H1 (cell line): ENCODE results near the gene CFAP20. TPM values are rescaled to one million over a fixed set of nuclear protein-coding genes. Genes with fewer than 3 reads are reported as not detected.

Source experiments
- CTCF ChIA-PET: fragments of 300-600 bp; sonication (Branson Sonifier 250); formaldehyde crosslinking; loops from one replicate; lab custom pipeline; 2021; ENCODE audit not compliant: partially characterized antibody; lab: Charles Lee
- POLR2A ChIA-PET: fragments of 300-600 bp; sonication (Branson Sonifier 250); formaldehyde crosslinking; loops from one replicate; lab custom pipeline; 2021; ENCODE audit warnings: inconsistent platforms; ENCODE audit not compliant: partially characterized antibody; lab: Charles Lee
- DNase-seq, 2 experiments: peaks; one replicate each; pipeline versions ENCODE4 v3.0.0 to v3.0.0-alpha.2; 2010 to 2022; ENCODE audit warnings: low spot score in 2 of 2, low read depth in 1 of 2, mixed read lengths in 1 of 2
- FAIRE-seq: peaks from 2 replicates; lab custom pipeline; 2011; peaks lifted over from hg19 to GRCh38; lab: Jason Lieb, UNC
- H2AFZ ChIP-seq: 2 replicates; pipeline ENCODE4 v1.8.1; 2012; ENCODE audit warnings: low read length, inconsistent platforms
- H2AK5ac ChIP-seq: 2 replicates; pipeline ENCODE4 v1.6.1; 2013; ENCODE audit warnings: low read depth, low read length
- H2BK120ac ChIP-seq: replicated peaks from 2 replicates; pipeline ENCODE3; 2013; ENCODE audit warnings: low read depth, low read length, inconsistent platforms
- H2BK12ac ChIP-seq: 2 replicates; pipeline ENCODE4 v1.6.1; 2013; ENCODE audit warnings: low read depth, low read length
- H2BK15ac ChIP-seq: 2 replicates; pipeline ENCODE4 v1.6.1; 2013; ENCODE audit warnings: low read length
- H2BK20ac ChIP-seq: 2 replicates; pipeline ENCODE4 v1.6.1; 2013; ENCODE audit warnings: low read length
- H2BK5ac ChIP-seq: 2 replicates; pipeline ENCODE4 v1.6.1; 2013; ENCODE audit warnings: low read depth, low read length
- H3K14ac ChIP-seq: 2 replicates; pipeline ENCODE4 v1.6.1; 2013; ENCODE audit warnings: inconsistent platforms; ENCODE audit not compliant: insufficient read length
- H3K18ac ChIP-seq: 2 replicates; pipeline ENCODE4 v1.6.1; 2013; ENCODE audit warnings: low read length; ENCODE audit errors: extremely low read depth
- H3K23ac ChIP-seq: 2 replicates; pipeline ENCODE4 v1.6.1; 2013; ENCODE audit warnings: inconsistent platforms; ENCODE audit not compliant: insufficient read length
- H3K23me2 ChIP-seq: 2 replicates; pipeline ENCODE4 v1.6.1; 2013; ENCODE audit warnings: low read depth, low read length
- H3K27ac ChIP-seq: 2 replicates; pipeline ENCODE4 v1.6.1; 2011; ENCODE audit warnings: low read depth, low read length, inconsistent platforms
- H3K27me3 ChIP-seq, 4 experiments: replicated peaks in 1 of 4; 1 replicate in 1 of 4; 2 replicates in 3 of 4; pipeline versions ENCODE4 v1.6.1 to v1.8.1; 2011 to 2013; ENCODE audit warnings: low read length in 3 of 4, mild to moderate bottlenecking in 3 of 4, inconsistent platforms in 2 of 4, mixed read lengths in 2 of 4, moderate library complexity in 1 of 4; ENCODE audit not compliant: control insufficient read depth in 3 of 4, insufficient read depth in 3 of 4; ENCODE audit errors: extremely low read depth in 1 of 4
- H3K36me3 ChIP-seq, 4 experiments: 2 replicates each; pipeline versions ENCODE4 v1.6.1 to v1.8.1; 2011 to 2013; ENCODE audit warnings: mild to moderate bottlenecking in 4 of 4, low read length in 3 of 4, moderate library complexity in 2 of 4, control low read depth in 1 of 4, inconsistent platforms in 1 of 4; ENCODE audit not compliant: insufficient read depth in 4 of 4, control insufficient read depth in 2 of 4
- H3K4ac ChIP-seq: replicated peaks from 2 replicates; pipeline ENCODE3; 2013; ENCODE audit warnings: low read length, low read depth, mixed read lengths, inconsistent platforms; ENCODE audit not compliant: insufficient read length
- H3K4me1 ChIP-seq, 4 experiments: replicated peaks in 1 of 4; 1 replicate in 1 of 4; 2 replicates in 3 of 4; pipeline versions ENCODE4 v1.6.1 to v1.8.1; 2011 to 2013; ENCODE audit warnings: low read length in 3 of 4, inconsistent platforms in 2 of 4, mixed read lengths in 1 of 4; ENCODE audit not compliant: insufficient read depth in 4 of 4, control insufficient read depth in 3 of 4
- H3K4me2 ChIP-seq, 2 experiments: 2 replicates each; pipeline versions ENCODE4 v1.6.1 to v1.8.1; 2011 to 2013; ENCODE audit warnings: low read depth in 2 of 2, low read length in 2 of 2, control low read depth in 1 of 2, inconsistent platforms in 1 of 2, mild to moderate bottlenecking in 1 of 2; ENCODE audit not compliant: insufficient read depth in 1 of 2
- H3K4me3 ChIP-seq, 4 experiments: fragments of 200-600, 300-600 bp in 1 of 4; sonication (generic), shearing (Covaris generic), sonication (Bioruptor Twin) in 1 of 4; 2 replicates each; pipeline versions ENCODE4 v1.5.1 to v1.8.1; 2011 to 2016; ENCODE audit warnings: low read length in 4 of 4, low read depth in 3 of 4, control low read depth in 2 of 4, inconsistent platforms in 2 of 4, mild to moderate bottlenecking in 2 of 4, mixed read lengths in 1 of 4, moderate library complexity in 1 of 4; ENCODE audit not compliant: insufficient read depth in 2 of 4; ENCODE audit errors: extremely low read depth in 1 of 4
- H3K56ac ChIP-seq: replicated peaks from 2 replicates; pipeline ENCODE3; 2013; ENCODE audit warnings: low read depth, mild to moderate bottlenecking, mixed read lengths, low read length, inconsistent platforms; ENCODE audit not compliant: insufficient read length
- H3K79me1 ChIP-seq: 2 replicates; pipeline ENCODE4 v1.6.1; 2013; ENCODE audit warnings: low read depth, low read length, control low read depth
- H3K79me2 ChIP-seq, 2 experiments: 2 replicates each; pipeline versions ENCODE4 v1.6.1 to v1.8.1; 2012 to 2013; ENCODE audit warnings: low read length in 2 of 2, mild to moderate bottlenecking in 2 of 2, inconsistent platforms in 1 of 2; ENCODE audit not compliant: insufficient read depth in 2 of 2, control insufficient read depth in 1 of 2
- H3K9ac ChIP-seq, 4 experiments: replicated peaks in 1 of 4; 1 replicate in 1 of 4; 2 replicates in 3 of 4; pipeline versions ENCODE4 v1.6.1 to v1.8.1; 2011 to 2013; ENCODE audit warnings: low read depth in 3 of 4, low read length in 3 of 4, control low read depth in 2 of 4, mild to moderate bottlenecking in 2 of 4, moderate library complexity in 2 of 4, inconsistent platforms in 1 of 4; ENCODE audit errors: extremely low read depth in 1 of 4
- H3K9me3 ChIP-seq, 2 experiments: 2 replicates each; pipeline versions ENCODE4 v1.6.1 to v1.8.1; 2012 to 2013; ENCODE audit warnings: mild to moderate bottlenecking in 2 of 2, moderate library complexity in 2 of 2, control low read depth in 1 of 2, inconsistent platforms in 1 of 2, low read depth in 1 of 2, low read length in 1 of 2, mixed read lengths in 1 of 2; ENCODE audit not compliant: insufficient read depth in 2 of 2
- H4K20me1 ChIP-seq, 2 experiments: replicated peaks in 1 of 2; 2 replicates each; pipeline versions ENCODE3 to v1.8.1; 2011 to 2013; ENCODE audit warnings: inconsistent platforms in 2 of 2, low read length in 2 of 2, mild to moderate bottlenecking in 1 of 2; ENCODE audit not compliant: insufficient read depth in 2 of 2, control insufficient read depth in 1 of 2
- H4K5ac ChIP-seq: 2 replicates; pipeline ENCODE4 v1.6.1; 2013; ENCODE audit warnings: low read length, low read depth, mixed read lengths, inconsistent platforms; ENCODE audit not compliant: insufficient read length
- H4K8ac ChIP-seq: 2 replicates; pipeline ENCODE4 v1.8.0; 2013; ENCODE audit warnings: mild to moderate bottlenecking, moderate library complexity, low read length, inconsistent platforms; ENCODE audit not compliant: insufficient read depth; ENCODE audit errors: extremely low read depth
- H4K91ac ChIP-seq: replicated peaks from 2 replicates; pipeline ENCODE3; 2013; ENCODE audit warnings: low read length, mixed read lengths, inconsistent platforms; ENCODE audit not compliant: insufficient read length
- WGBS, 2 experiments: shearing (Covaris generic) in 1 of 2; methylation state at CpG; one replicate each; pipeline versions ENCODE4 v1.1.6 to v1.1.7; 2013 to 2015; ENCODE audit warnings: low lambda C conversion rate in 2 of 2, mixed read lengths in 2 of 2, inconsistent platforms in 1 of 2, low coverage in 1 of 2, missing lambda C conversion rate in 1 of 2; ENCODE audit not compliant: insufficient replicate concordance in 2 of 2, insufficient coverage in 1 of 2, insufficient read length in 1 of 2; ENCODE audit errors: extremely low coverage in 1 of 2, missing lambda C conversion rate in 1 of 2; 5-methylcytosine and 5-hydroxymethylcytosine counted together
- polyA plus RNA-seq, 7 experiments: library from polyadenylated mRNA; depleted of rRNA in 3 of 7; stranded (reverse) in 5 of 7; unstranded in 2 of 7; fragments of >200 nt in 5 of 7; fragments of 200-250 nt in 2 of 7; gene quantifications; 1 replicate in 5 of 7; 2 replicates in 1 of 7; 4 replicates in 1 of 7; pipeline versions ENCODE4 v1.2.1 to v1.2.3, GENCODE V29; 2011 to 2013; ENCODE audit warnings: missing spikeins in 2 of 7, mixed read lengths in 2 of 7
- total RNA-seq: library from RNA; stranded (reverse); fragmentation: NEBNext Ultra II Directional; extraction: Animal tissue kit (Norgen Biotek cat#: 25700); gene quantifications from 2 replicates; pipeline ENCODE4 v1.2.1, GENCODE V29; 2021

Gene CFAP20
- total and polyA plus RNA-seq, 2 of the 8 experiments (the other 6 are each of a cell fraction or from before 2014, with no cell fraction given) = 45.6 to 65.4 TPM

DNA sequence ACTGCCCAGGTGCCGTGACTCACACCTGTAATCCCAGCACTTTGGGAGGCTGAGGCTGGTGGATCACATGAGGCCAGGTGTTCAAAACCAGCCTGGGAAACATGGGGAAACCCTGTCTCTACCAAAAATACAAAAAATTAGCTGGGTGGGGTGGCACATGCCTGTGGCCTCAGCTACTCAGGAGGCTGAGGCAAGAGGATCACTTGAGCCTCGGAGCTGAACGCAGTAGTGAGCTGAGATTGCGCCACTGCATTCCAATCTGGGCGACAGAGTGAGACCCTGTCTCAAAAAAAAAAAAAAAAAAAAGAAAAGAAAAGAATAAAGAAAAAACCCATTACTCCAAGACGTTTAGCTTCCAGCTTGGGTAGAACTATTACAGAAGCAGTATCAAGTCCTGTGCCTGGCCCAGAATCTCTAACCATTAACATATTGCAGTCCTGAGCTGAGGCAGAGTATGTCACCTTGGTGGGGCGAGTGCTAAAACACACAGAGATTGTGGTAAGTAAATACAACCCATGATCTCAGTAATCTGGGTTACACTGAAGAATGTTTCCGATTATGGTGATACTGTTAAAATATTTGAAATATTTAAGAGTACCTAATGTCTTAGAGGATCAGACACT lies 23.2 kb upstream of the CFAP20 start:
- whole genome bisulfite sequencing, 2 experiments = 89% methylated on average over 7 of the region's 8 CpGs; no CpG with 5 or more reads in 1 of the 2 experiments
- Histone ChIP-seq H3K27me3 (no peaks in the 10 kb centered on the region), H3K4me1 (0 out of 7 replicates have a peak, but pooled peaks cover 0 to 2% (median 0%) of the 10 kb centered on the region in 4 experiments), H3K4ac (no peak overlapping the region), H3K4me3 (no peak overlapping the region), H3K9ac (no peak overlapping the region), H3K36me3 (no peaks in the 10 kb centered on the region), H3K4me2 (no peak overlapping the region), H2BK5ac (no peak overlapping the region), H4K20me1 (no peaks in the 10 kb centered on the region), H3K9me3 (no peaks in the 10 kb centered on the region), H2BK12ac (no peak overlapping the region), H3K56ac (no peak overlapping the region), H3K18ac (no peak overlapping the region), H3K23me2 (no peaks in the 10 kb centered on the region), H4K8ac (no peak overlapping the region), H3K27ac (no peak overlapping the region), H3K79me1 (no peaks in the 10 kb centered on the region), H2AK5ac (no peak overlapping the region), H3K14ac (no peak overlapping the region), H4K5ac (no peak overlapping the region), H3K23ac (no peak overlapping the region), H2AFZ (no peak overlapping the region), H2BK15ac (no peak overlapping the region), H4K91ac (no peak overlapping the region), H2BK120ac (no peak overlapping the region), H2BK20ac (no peak overlapping the region), H3K79me2 (no peaks in the 10 kb centered on the region)
- ChIA-PET POLR2A (no interaction called here), CTCF (interaction anchor here (1.8 kb wide), 1 partner anchor 31 kb away, joined by 6 read pairs; no protein-coding TSS in a partner anchor)
- FAIRE-seq (no peak), DNase-seq (no peak)
